ENCODE data around the gene HCN1. TPM values are rescaled to one million over a fixed set of nuclear protein-coding genes. Genes with fewer than 3 reads are reported as not detected.

HCN1 gene
- total RNA-seq, result not detected in 2 replicates

DNA sequence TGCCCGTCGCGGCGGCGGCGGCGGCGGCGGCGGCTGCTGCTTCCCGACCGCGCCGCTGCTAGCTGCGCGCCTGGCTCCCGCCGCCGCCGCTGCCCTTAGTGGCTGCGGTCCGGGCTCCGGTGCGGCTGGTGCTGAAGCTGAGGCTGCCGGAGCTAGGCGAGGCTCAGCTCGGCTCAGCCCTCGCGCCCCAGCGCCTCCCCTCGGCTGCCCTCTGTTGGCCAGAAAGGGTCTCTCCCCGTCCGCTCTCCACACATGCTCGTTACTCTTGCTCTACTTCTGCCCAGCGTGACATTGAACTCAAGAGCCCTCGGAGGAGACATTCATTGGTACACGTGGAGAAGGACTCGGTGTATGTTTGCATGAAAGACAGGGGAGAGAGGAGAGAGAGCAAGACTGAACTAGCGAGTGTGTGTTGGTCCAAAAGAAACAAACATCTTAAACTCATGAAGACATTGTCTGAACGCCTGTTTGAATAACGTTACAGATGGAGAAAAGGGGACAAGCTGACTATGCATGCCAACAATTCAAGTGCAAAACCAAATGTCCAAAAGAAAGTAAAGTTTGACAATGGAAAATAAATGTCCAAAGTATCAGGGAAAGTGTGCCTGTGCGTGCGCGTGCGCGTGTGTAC lies at the start of gene HCN1:
Gene HCN1 (minus strand): TSS at position 175 of the 631 bp plus-strand sequence.
- Mint-ChIP-seq H3K27ac (no peak within 1 kb of the TSS), H3K4me1 (ENCODE audit: low read depth) (peaks cover 2% of the 10 kb centered on the region), H3K9me3 (peaks cover 8% of the 10 kb centered on the region), H3K36me3 (ENCODE audit: low read depth) (no peaks in the 10 kb centered on the region), H3K4me3 (ENCODE audit: low read depth) (no peak within 1 kb of the TSS), H3K27me3 (ENCODE audit: low read depth) (peaks cover 11% of the 10 kb centered on the region)
- DNase-seq (ENCODE audit: low spot score), result peak; percentile 23
- intact Hi-C loops (cut with micrococcal nuclease), result no loop called here

DNA sequence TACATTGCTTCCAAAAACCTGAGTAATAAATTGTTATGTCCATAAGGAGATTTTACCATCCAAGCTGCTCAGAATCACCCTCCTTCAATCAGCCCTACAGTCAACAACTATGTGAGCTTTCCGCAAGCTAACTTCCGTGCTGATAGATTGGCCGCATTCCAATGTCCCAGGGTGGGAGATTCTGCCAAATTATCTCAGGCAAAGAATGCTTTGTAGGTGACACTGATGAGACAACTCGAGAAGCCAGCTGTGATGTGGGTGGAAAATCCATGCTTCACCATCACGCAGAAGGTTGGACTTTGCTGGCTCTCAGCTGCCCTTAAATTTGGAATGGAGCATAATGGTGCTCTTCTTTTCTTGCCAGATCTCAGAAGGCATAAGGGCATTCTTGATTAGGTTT lies 44.9 kb upstream of the HCN1 start:
- peaks cover 37% of the 10 kb centered on the region for H3K9me3 Mint-ChIP-seq
- intact Hi-C loops (cut with micrococcal nuclease), result no loop called here
- H3K4me1 Mint-ChIP-seq (ENCODE audit: low read depth), result no peaks in the 10 kb centered on the region
- no peaks in the 10 kb centered on the region for H3K36me3 Mint-ChIP-seq (ENCODE audit: low read depth)
- no peak for DNase-seq (ENCODE audit: low spot score)
- H3K27ac Mint-ChIP-seq, result no peak overlapping the region
- H3K27me3 Mint-ChIP-seq (ENCODE audit: low read depth), result no peaks in the 10 kb centered on the region
- no peak overlapping the region for H3K4me3 Mint-ChIP-seq (ENCODE audit: low read depth)

DNA sequence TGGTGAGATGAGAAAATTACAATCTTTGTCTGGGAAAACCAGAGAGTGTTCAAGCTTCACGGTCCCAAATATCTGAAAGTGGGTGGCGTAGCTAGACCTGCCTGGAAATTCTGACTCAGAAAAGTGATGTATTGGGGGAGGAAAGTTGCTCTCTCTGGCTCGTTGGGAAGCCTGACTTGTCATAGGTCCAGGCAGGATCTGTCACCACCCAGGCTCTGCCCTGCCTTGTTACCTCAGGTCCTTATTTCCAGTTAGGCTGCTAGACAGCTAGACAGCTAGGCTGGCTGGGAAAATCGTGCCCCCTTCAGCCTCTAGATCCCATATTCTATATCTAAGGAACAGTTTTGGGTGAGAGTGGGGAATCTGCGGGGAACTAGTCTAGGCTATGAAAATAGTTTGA lies 41.0 kb upstream of the HCN1 start:
- H3K9me3 Mint-ChIP-seq, result peaks cover 44% of the 10 kb centered on the region
- intact Hi-C loops (cut with micrococcal nuclease), result no loop called here
- DNase-seq (ENCODE audit: low spot score), result no peak
- no peaks in the 10 kb centered on the region for H3K4me1 Mint-ChIP-seq (ENCODE audit: low read depth)
- H3K36me3 Mint-ChIP-seq (ENCODE audit: low read depth), result no peaks in the 10 kb centered on the region
- H3K4me3 Mint-ChIP-seq (ENCODE audit: low read depth), result no peak overlapping the region
- H3K27ac Mint-ChIP-seq, result no peak overlapping the region
- H3K27me3 Mint-ChIP-seq (ENCODE audit: low read depth), result no peaks in the 10 kb centered on the region

DNA sequence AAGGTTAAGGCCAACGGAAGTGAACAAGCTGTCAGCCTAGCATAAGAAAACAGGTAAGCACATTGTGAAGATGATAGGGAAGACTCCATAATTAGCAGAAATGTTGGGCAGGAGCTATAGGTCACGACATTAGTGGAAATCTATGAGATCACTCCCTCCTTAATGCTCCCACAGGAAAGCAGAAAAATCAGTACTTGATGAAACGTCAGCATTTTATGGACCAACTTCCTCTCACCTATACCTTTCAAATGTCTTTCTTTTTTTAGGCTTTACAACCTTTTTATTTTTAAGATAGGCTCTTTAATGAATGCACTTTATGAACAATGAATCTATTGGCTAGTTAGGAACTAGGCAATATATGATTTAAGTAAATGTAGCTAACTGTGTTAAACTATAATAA lies 29.4 kb upstream of the HCN1 start:
- Mint-ChIP-seq H3K4me3 (ENCODE audit: low read depth) (no peak overlapping the region), H3K27me3 (ENCODE audit: low read depth) (no peaks in the 10 kb centered on the region), H3K36me3 (ENCODE audit: low read depth) (no peaks in the 10 kb centered on the region), H3K27ac (no peak overlapping the region), H3K9me3 (peaks cover 52% of the 10 kb centered on the region), H3K4me1 (ENCODE audit: low read depth) (no peaks in the 10 kb centered on the region)
- intact Hi-C loops (cut with micrococcal nuclease), result no loop called here
- DNase-seq (ENCODE audit: low spot score), result no peak

DNA sequence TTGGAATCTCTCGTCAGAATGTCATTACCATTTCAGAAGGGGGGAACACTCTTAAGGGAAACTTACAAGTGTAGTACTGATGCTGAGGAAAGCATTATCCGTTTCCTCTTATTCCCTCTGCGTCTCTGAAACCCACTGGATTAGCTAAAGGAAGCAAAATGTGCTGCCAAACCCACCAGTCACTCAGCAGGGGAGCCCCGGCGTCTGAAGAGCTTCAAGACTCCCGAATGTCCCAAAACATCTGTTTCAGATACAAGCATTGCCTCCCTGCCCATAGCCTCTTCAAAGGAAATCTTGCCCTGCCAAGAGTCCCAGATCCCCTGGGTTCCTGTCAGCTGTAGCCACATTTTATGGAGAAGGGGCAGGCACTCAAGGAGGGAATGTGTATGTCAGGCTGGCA lies 1.0 kb upstream of the HCN1 start:
- H3K4me1 Mint-ChIP-seq (ENCODE audit: low read depth), result peaks cover 2% of the 10 kb centered on the region
- H3K9me3 Mint-ChIP-seq, result peaks cover 8% of the 10 kb centered on the region
- no peak overlapping the region for H3K27ac Mint-ChIP-seq
- peaks cover 11% of the 10 kb centered on the region for H3K27me3 Mint-ChIP-seq (ENCODE audit: low read depth)
- no peak overlapping the region for H3K4me3 Mint-ChIP-seq (ENCODE audit: low read depth)
- intact Hi-C loops (cut with micrococcal nuclease), result no loop called here
- no peaks in the 10 kb centered on the region for H3K36me3 Mint-ChIP-seq (ENCODE audit: low read depth)
- DNase-seq (ENCODE audit: low spot score), result no peak

DNA sequence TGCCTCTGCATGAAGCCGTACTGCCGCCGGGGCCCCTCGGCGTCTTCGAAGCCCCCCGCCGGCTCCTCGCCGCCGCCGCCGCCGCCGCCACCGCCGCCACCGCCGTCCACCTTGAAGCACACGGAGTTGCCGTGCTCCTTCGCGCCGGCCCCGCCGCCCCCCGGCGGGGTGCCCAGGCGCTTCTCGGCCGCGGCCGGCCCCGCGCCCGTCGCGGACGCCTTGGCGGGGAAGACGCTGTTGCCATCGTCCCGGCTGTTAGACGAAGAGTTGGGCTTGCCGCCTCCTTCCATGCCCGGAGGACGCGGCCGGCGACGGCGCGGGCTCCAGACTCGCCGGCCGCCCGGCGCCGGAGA lies 400 bp downstream of the HCN1 start:
- Mint-ChIP-seq H3K27ac (no peak overlapping the region), H3K4me3 (ENCODE audit: low read depth) (no peak overlapping the region), H3K4me1 (ENCODE audit: low read depth) (peaks cover 2% of the 10 kb centered on the region), H3K9me3 (peaks cover 8% of the 10 kb centered on the region), H3K27me3 (ENCODE audit: low read depth) (peaks cover 11% of the 10 kb centered on the region), H3K36me3 (ENCODE audit: low read depth) (no peaks in the 10 kb centered on the region)
- DNase-seq (ENCODE audit: low spot score), result no peak
- intact Hi-C loops (cut with micrococcal nuclease), result no loop called here

DNA sequence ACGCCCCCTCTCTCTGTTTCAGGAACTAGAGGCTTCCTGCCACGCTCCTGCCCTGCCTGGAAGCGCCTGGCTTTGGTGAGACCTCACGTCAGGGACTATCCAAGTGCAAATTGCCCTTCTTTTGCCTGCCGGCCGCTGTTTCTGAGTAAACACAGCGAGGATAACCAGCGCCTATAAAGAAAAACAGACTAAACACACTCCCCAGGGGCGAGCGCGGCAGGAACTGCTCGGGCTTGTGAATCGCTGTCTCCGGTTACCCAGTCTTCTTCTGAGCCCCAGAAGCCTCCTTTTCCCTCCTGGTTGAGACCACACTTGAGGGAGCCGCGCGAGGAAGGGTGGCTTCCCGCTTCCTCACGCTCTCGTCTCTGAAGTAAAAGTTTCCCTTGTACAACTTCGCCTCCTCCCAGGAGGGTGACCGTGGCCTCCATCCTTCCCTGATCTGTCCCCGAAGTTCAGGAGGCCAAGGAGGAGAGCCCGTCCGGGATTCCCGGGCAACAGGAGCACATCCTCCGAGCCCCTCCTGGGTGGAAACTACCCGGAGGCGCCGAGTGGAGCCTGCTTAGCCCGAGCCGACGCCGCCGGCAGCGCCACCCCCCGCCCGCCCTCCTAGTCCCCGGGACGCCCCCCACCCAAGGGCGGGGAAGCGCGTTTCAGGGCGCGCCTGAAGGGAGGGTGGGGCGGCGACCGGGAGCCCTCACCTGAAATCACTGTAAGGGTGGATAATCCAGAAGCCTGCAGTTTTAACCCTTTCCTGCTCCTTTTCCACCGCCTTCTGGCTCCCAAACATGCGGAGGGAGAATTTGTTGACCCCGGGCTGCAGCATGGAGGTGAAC lies 993 bp downstream of the HCN1 start:
- no peak for DNase-seq (ENCODE audit: low spot score)
- Mint-ChIP-seq H3K27me3 (ENCODE audit: low read depth) (peaks cover 11% of the 10 kb centered on the region), H3K4me1 (ENCODE audit: low read depth) (peaks cover 2% of the 10 kb centered on the region), H3K27ac (no peak overlapping the region), H3K36me3 (ENCODE audit: low read depth) (no peaks in the 10 kb centered on the region), H3K4me3 (ENCODE audit: low read depth) (no peak overlapping the region), H3K9me3 (peaks cover 8% of the 10 kb centered on the region)
- intact Hi-C loops (cut with micrococcal nuclease), result no loop called here

DNA sequence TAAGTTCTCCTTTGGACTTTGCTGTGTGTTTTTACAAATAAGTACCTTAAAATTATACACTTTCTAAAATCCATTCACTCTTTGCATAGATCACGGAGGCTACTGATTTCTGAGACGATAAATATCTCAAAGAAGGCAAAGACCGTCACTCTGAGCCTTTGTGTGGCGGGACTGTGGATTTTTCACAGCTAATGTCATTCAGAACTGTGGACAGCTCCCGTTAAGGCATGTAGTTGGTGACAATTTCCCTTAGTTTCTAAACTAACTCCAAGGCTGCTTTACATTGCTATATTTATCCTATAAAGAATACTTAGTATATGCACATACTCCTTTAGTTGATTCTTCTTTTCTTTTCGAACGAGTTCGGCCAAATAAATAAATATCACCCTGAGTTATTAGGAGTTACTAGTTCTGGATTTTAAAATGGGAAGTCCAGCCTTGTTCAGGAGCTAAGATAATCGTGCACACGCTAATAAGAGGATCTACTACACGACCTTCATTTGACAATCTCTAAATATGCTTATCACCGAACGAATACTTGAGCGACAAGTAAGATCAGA lies 1.8 kb downstream of the HCN1 start:
- H3K27me3 Mint-ChIP-seq (ENCODE audit: low read depth), result peaks cover 11% of the 10 kb centered on the region
- DNase-seq (ENCODE audit: low spot score), result no peak
- H3K4me1 Mint-ChIP-seq (ENCODE audit: low read depth), result peaks cover 2% of the 10 kb centered on the region
- intact Hi-C loops (cut with micrococcal nuclease), result no loop called here
- H3K27ac Mint-ChIP-seq, result no peak overlapping the region
- peaks cover 8% of the 10 kb centered on the region for H3K9me3 Mint-ChIP-seq
- no peaks in the 10 kb centered on the region for H3K36me3 Mint-ChIP-seq (ENCODE audit: low read depth)
- H3K4me3 Mint-ChIP-seq (ENCODE audit: low read depth), result no peak overlapping the region

DNA sequence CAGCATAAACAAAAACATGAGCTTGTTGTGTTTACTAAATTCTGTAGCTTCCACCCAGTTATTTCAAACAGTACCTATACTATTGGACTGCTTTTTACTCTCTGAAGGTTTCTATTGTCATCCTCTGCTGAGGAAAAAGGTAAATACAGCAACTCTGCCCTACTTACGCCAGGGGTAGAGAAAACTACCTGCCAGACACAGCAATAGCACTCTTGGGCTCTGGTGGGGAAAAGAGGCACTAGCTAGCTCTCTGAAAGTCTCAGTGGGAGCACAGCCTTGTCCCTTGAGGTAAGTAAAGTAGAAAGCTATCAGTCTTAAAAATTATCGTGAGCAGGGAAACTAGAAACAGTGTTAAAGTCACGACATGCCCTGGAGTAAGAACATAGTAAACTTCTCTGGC lies 3.7 kb downstream of the HCN1 start:
- H3K27me3 Mint-ChIP-seq (ENCODE audit: low read depth), result peaks cover 11% of the 10 kb centered on the region

DNA sequence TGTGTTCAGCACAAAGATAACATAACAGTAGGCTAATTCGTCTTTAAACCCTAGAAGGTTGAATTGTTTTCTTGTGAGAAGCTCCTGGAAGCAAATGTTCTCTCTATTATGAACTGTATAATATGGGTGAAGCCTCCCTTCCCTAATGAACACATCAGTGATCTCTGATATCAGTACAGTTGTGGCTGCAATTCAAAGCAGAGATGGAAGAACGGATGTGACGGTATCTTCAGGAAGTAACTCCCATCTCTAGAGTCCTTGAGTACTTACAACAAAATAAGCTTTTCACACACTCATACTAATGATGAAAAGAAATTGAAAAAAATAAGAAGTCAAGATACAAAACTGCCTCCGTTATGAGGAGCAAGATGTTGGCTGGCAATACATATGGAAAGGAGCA lies 4.5 kb downstream of the HCN1 start:
- Mint-ChIP-seq H3K27me3 (ENCODE audit: low read depth) (peaks cover 11% of the 10 kb centered on the region), H3K4me1 (ENCODE audit: low read depth) (peaks cover 2% of the 10 kb centered on the region), H3K27ac (no peak overlapping the region), H3K9me3 (peaks cover 24% of the 10 kb centered on the region), H3K36me3 (ENCODE audit: low read depth) (no peaks in the 10 kb centered on the region), H3K4me3 (ENCODE audit: low read depth) (no peak overlapping the region)
- intact Hi-C loops (cut with micrococcal nuclease), result no loop called here
- DNase-seq (ENCODE audit: low spot score), result no peak

More for the DNA sequence above, 3.7 kb downstream of the HCN1 start:
- intact Hi-C loops (cut with micrococcal nuclease), result no loop called here
- Mint-ChIP-seq H3K9me3 (peaks cover 21% of the 10 kb centered on the region), H3K4me1 (ENCODE audit: low read depth) (peaks cover 2% of the 10 kb centered on the region), H3K4me3 (ENCODE audit: low read depth) (no peak overlapping the region), H3K36me3 (ENCODE audit: low read depth) (no peaks in the 10 kb centered on the region), H3K27ac (no peak overlapping the region)
- DNase-seq (ENCODE audit: low spot score), result no peak

DNA sequence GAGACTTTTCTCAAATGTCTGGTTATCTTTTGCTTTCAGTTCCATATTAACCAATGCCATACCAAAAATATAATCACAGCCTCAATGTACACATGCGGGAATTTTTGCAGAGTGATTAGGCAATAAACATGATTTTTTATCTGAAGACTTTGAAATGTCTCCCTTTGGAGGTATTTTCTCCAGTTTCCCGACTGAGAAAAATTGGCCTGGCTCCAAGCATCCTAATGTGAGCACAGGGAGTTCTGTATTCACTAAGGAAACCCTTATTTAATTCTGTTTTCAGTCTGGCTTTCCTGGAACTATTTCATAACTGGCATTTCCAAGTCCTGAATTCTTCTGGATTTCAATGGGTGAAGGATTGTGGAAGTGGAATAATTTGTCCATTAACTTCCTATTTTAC lies 8.5 kb downstream of the HCN1 start:
- H3K9me3 Mint-ChIP-seq, result peaks cover 20% of the 10 kb centered on the region
- no peaks in the 10 kb centered on the region for H3K27me3 Mint-ChIP-seq (ENCODE audit: low read depth)
- H3K27ac Mint-ChIP-seq, result no peak overlapping the region
- no peaks in the 10 kb centered on the region for H3K4me1 Mint-ChIP-seq (ENCODE audit: low read depth)
- H3K4me3 Mint-ChIP-seq (ENCODE audit: low read depth), result no peak overlapping the region
- intact Hi-C loops (cut with micrococcal nuclease), result no loop called here
- H3K36me3 Mint-ChIP-seq (ENCODE audit: low read depth), result no peaks in the 10 kb centered on the region
- DNase-seq (ENCODE audit: low spot score), result no peak

DNA sequence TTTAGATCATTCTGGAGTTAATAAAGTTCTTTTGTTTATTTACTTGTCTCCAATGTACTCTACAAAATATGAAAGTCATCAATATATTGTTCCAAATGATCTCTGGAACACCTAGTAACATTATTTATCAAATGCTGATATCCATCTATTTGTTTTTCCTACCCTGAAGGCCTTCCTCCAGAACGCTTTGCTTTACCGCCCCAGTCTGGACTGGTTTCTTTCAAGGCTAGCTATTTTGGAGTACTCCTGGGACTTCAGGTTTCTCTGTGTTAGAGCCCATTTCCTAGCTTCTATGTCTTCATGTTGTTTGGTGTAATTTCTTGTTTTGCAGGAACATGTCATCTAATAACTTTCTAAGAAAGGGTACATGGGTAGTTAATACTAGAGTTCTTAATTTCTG lies 9.6 kb downstream of the HCN1 start:
- no peak overlapping the region for H3K4me3 Mint-ChIP-seq (ENCODE audit: low read depth)
- H3K9me3 Mint-ChIP-seq, result peaks cover 20% of the 10 kb centered on the region
- DNase-seq (ENCODE audit: low spot score), result no peak
- no peaks in the 10 kb centered on the region for H3K4me1 Mint-ChIP-seq (ENCODE audit: low read depth)
- no peaks in the 10 kb centered on the region for H3K27me3 Mint-ChIP-seq (ENCODE audit: low read depth)
- no peak overlapping the region for H3K27ac Mint-ChIP-seq
- H3K36me3 Mint-ChIP-seq (ENCODE audit: low read depth), result no peaks in the 10 kb centered on the region
- intact Hi-C loops (cut with micrococcal nuclease), result no loop called here

DNA sequence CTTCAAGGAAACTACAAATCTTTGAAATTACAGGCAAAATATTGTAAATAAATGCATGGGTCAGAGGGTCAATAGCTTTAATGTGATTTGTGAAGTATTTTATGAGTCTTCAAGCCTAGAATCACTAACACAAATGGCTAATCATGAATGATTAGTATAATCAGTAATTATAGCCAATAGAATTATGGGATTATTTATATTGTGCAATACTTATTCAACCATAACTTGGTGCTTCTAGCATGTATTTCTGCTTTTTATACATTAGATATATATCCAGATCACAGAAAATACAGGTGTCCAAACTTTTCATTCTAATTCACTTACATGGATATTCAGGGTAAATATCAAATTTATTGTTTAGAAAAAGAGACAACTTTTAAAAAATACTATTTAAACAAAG lies 12.1 kb downstream of the HCN1 start:
- no peak for DNase-seq (ENCODE audit: low spot score)
- intact Hi-C loops (cut with micrococcal nuclease), result no loop called here

More for the DNA sequence above, 12.1 kb downstream of the HCN1 start:
- H3K27me3 Mint-ChIP-seq (ENCODE audit: low read depth), result no peaks in the 10 kb centered on the region
- H3K27ac Mint-ChIP-seq, result no peak overlapping the region
- no peak overlapping the region for H3K4me3 Mint-ChIP-seq (ENCODE audit: low read depth)
- no peaks in the 10 kb centered on the region for H3K36me3 Mint-ChIP-seq (ENCODE audit: low read depth)
- H3K9me3 Mint-ChIP-seq, result peaks cover 26% of the 10 kb centered on the region
- no peaks in the 10 kb centered on the region for H3K4me1 Mint-ChIP-seq (ENCODE audit: low read depth)

Data from activated T-helper 2 cell treated with anti-CD3 and anti-CD28 coated beads, Interferon-gamma antibody, Interleukin-2, Interleukin-4, amounts not matched to agents 10 μg/mL and 5 μg/mL and 100 μg/mL, durations not matched to agents 14 hours and 24 hours and 36 hours (primary cell).